ENCODE results near the gene MMD.

The MMD gene

GRCh38 chr17:55388842-55389241 lies 32.8 kb downstream of the MMD start:
- TF ChIP-seq, protein P1, sequence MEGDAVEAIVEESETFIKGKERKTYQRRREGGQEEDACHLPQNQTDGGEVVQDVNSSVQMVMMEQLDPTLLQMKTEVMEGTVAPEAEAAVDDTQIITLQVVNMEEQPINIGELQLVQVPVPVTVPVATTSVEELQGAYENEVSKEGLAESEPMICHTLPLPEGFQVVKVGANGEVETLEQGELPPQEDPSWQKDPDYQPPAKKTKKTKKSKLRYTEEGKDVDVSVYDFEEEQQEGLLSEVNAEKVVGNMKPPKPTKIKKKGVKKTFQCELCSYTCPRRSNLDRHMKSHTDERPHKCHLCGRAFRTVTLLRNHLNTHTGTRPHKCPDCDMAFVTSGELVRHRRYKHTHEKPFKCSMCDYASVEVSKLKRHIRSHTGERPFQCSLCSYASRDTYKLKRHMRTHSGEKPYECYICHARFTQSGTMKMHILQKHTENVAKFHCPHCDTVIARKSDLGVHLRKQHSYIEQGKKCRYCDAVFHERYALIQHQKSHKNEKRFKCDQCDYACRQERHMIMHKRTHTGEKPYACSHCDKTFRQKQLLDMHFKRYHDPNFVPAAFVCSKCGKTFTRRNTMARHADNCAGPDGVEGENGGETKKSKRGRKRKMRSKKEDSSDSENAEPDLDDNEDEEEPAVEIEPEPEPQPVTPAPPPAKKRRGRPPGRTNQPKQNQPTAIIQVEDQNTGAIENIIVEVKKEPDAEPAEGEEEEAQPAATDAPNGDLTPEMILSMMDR (IDR thresholded peaks at IDR 0.05; ENCODE audit: borderline replicate concordance, control extremely low read depth, extremely low read depth, insufficient read depth, missing control alignments) = no peak
- DNase-seq (ENCODE audit: low spot score) = no peak
- in situ Hi-C loops (cut with MboI; ENCODE audit: low sequenced_read_pairs, unreplicated experiment) = no loop called here

- in situ Hi-C loops (cut with MboI; ENCODE audit: low sequenced_read_pairs, unreplicated experiment) = no loop called here
- no peak for DNase-seq (ENCODE audit: low spot score)
- TF ChIP-seq, protein P1 (IDR thresholded peaks at IDR 0.05; ENCODE audit: borderline replicate concordance, control extremely low read depth, extremely low read depth, insufficient read depth, missing control alignments) = no peak
These were observed 34.8 kb downstream of the MMD start for GRCh38 chr17:55386796-55387332.

DNA sequence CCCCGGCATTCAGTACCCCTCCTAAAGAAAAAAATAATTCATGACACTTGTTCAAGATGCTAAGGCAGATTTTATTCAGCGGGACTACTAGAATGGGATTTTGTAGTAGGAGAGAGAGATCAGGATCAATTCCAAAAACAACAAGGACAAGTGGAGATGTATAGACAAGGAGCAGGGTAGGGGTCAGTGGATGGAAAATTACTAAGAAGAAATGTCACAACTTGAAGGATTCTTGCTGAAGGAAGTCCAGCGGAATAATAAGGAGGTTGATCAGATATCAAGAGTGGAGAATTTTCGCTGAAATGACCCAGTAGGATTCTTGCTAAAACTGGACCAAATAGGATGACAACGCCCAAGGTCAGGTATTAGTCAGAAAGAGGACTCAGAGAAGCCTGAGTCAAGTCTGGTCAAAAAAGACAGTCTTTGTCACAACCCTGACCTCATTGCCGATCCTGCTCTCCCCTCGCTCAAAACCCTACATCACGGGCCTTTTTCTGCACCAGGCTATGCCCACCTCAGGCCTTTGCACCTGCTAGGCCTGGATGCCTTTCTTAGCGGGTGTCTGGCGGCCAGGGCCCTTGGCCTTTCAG lies 36.9 kb downstream of the MMD start:
- no peak for DNase-seq (ENCODE audit: low spot score)
- in situ Hi-C loops (cut with MboI; ENCODE audit: low sequenced_read_pairs, unreplicated experiment) = no loop called here
- TF ChIP-seq, protein P1 (IDR thresholded peaks at IDR 0.05; ENCODE audit: borderline replicate concordance, control extremely low read depth, extremely low read depth, insufficient read depth, missing control alignments) = no peak

DNA sequence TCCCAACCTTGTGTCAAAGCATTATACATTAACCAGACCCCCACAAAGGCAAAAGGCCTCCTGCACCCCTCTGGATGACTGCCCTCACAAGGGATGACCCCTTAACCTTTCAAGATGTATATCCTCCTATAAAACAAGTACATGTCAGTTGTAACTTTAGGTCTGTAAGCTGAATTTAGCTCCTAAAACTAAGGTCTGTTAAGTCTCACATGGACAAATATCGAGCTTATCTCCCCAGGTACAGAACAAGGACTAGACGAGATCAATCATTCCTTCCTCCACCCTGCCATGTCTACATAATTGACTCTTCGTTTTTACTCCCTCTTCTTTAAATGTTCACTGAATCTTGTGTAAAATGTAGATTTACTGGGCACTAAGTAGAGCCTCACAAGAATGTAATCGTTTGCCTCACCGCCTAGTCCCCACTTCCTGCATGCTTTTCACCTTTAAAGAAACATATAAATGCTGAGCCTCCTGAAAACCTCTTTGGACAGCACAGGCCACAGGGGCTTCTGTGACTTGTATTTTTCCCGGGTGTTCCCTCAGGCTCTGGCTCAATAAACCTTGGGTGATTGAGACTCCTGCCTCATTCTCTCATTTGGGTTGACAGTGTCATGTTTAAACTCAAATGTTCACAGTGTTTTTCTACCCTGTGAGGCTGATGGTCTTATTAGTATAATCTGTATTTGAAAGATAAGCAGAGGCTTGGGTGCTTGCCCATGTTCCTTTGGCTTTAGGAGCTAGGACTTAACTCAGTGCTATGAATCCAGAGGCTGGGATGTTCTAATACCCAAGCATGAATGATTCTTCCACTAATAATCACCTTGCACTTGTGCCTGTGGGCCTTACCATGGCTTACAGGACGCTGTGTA lies 37.6 kb downstream of the MMD start:
- in situ Hi-C loops (cut with MboI; ENCODE audit: low sequenced_read_pairs, unreplicated experiment) = no loop called here
- TF ChIP-seq, protein P1 (IDR thresholded peaks at IDR 0.05; ENCODE audit: borderline replicate concordance, control extremely low read depth, extremely low read depth, insufficient read depth, missing control alignments) = no peak

DNA sequence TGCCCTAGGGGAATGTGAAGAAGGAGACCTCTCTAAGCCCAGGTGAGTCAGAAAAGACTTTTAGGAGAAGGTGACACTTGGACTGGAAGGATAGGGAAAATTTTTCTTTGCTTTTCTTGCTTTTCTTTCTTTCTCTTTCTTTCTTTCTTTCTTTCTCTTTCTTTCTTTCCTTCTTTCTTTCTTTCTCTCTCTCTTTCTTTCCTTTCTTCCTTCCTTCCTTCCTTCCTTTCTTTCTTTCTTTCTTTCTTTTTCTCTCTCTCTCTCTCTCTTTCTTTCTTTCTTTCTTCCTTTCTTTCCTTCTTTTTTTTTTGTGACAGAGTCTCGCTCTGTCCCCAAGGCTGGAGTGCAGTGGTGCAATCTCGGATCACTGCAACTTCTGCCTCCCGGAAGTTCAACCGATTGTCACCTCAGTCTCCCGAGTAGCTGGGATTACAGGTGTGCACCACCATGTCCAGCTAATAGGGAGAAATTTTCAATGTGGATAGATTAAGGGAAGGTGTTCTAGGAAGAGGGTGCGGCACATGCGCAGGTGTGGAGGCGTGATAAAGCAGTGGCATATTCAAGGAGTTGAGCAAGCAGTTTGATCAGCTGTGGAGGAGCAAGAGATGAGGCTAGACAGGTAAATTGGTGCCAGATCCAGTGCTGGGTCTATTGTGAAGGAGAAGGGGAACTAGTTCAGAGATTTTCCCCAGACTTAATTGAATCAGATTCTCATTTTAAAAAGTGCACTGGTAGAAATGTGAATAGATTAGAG lies 40.4 kb downstream of the MMD start:
- DNase-seq (ENCODE audit: low spot score) = no peak
- TF ChIP-seq, protein P1 (IDR thresholded peaks at IDR 0.05; ENCODE audit: borderline replicate concordance, control extremely low read depth, extremely low read depth, insufficient read depth, missing control alignments) = no peak
- in situ Hi-C loops (cut with MboI; ENCODE audit: low sequenced_read_pairs, unreplicated experiment) = no loop called here

More for the DNA sequence above, 37.6 kb downstream of the MMD start:
- DNase-seq (ENCODE audit: low spot score) = no peak

DNA sequence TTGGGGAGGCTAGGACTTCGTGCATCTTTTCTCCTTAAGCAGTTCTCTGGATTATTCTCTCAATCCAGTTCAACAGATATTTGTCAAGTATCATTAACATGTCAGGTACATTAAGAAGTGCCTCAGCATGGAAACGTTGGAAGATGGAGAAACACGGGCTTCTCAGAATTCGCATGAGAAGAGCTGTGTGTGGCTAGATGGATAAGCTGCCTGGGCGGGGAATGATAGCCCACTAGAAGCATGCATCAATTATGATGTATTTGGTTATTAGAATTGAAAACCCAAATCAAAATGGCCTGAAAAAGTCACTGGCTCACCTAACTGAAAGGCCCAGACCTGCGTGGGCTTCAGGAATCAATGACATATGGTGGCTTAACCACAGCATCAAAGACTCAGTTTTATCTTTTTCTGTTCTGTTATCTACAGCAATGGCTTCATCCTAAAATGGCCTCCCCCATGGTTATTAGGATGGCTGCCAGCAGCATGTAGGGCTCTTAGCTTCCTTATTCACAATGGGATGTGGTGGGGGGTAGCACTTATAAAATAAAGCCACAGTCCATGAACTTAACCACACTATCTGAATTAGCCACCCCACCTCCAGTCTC lies 43.9 kb downstream of the MMD start:
- in situ Hi-C loops (cut with MboI; ENCODE audit: low sequenced_read_pairs, unreplicated experiment) = no loop called here
- no peak for DNase-seq (ENCODE audit: low spot score)
- TF ChIP-seq, protein P1 (IDR thresholded peaks at IDR 0.05; ENCODE audit: borderline replicate concordance, control extremely low read depth, extremely low read depth, insufficient read depth, missing control alignments) = no peak

Measured in GM13976 (cell line).